Amniotic epithelial cell (primary cell): ENCODE measurements around the gene RTBDN.
"Not testable (repeated sequence)": the region's sequence is repeated elsewhere in the genome, so short reads cannot be mapped to it uniquely, and the experiment has no call there.

Experiments used
- DNase-seq: peaks from one replicate; pipeline ENCODE4 v3.0.0-alpha.2; 2010; ENCODE audit warnings: low read depth

RTBDN gene

GRCh38 chr19:12817810-12818209 lies 16.6 kb downstream of the RTBDN start:
- DNase-seq: not testable (repeated sequence)

GRCh38 chr19:12817188-12817587 lies 17.2 kb downstream of the RTBDN start:
- DNase-seq: not testable (repeated sequence)

GRCh38 chr19:12815088-12815487 lies 19.3 kb downstream of the RTBDN start:
- no peak for DNase-seq

- peak; percentile 85 for DNase-seq
These were observed 27.9 kb downstream of the RTBDN start, which contains the start of gene RNASEH2A for GRCh38 chr19:12806242-12807081. Gene RNASEH2A (plus strand): TSS chr19:12806584. CDS start chr19:12806674, 90 bp downstream.

- no peak for DNase-seq
These were observed 30.3 kb downstream of the RTBDN start for GRCh38 chr19:12804051-12804450.

GRCh38 chr19:12802267-12803106 lies 31.9 kb downstream of the RTBDN start:
- DNase-seq: no peak

- DNase-seq: peak; percentile 68
These were observed 32.7 kb downstream of the RTBDN start, which contains the start of the genes PRDX2 and THSD8 for GRCh38 chr19:12801466-12802266. Gene PRDX2 (minus strand): TSS chr19:12801800. CDS start chr19:12801261, 539 bp downstream. Gene THSD8 (plus strand): TSS chr19:12802069. CDS start chr19:12802072, 3 bp downstream.

- no peak for DNase-seq
These were observed 33.4 kb downstream of the RTBDN start for GRCh38 chr19:12800923-12801465.

- DNase-seq: no peak
These were observed 34.0 kb downstream of the RTBDN start for GRCh38 chr19:12800466-12800770.

GRCh38 chr19:12799742-12800465 lies 34.5 kb downstream of the RTBDN start:
- no peak for DNase-seq

GRCh38 chr19:12797607-12798006 lies 36.8 kb downstream of the RTBDN start:
- not testable (repeated sequence) for DNase-seq

GRCh38 chr19:12797141-12797587 lies 37.2 kb downstream of the RTBDN start:
- DNase-seq: no peak

- peak; percentile 69 for DNase-seq
These were observed 38.0 kb downstream of the RTBDN start for GRCh38 chr19:12796146-12797071.

- no peak for DNase-seq
These were observed 39.4 kb downstream of the RTBDN start for GRCh38 chr19:12794971-12795381.

GRCh38 chr19:12794196-12794941 lies 40.0 kb downstream of the RTBDN start:
- DNase-seq: no peak

GRCh38 chr19:12793290-12794195 lies 40.8 kb downstream of the RTBDN start:
- DNase-seq: peak; percentile 87

GRCh38 chr19:12792853-12793289 lies 41.5 kb downstream of the RTBDN start:
- no peak for DNase-seq
